Right ventricle myocardium superior (tissue), 1 donor: Measurements from ENCODE around the gene CTTNBP2NL. TPM values are rescaled to one million over a fixed set of nuclear protein-coding genes. Genes with fewer than 3 reads are reported as not detected.

ENCODE experiments used
- ATAC-seq: fragments of 200-7000 bp; cut with Tn5 transposase; one replicate; pipeline ENCODE4 v1.9.1; 2020; ENCODE audit warnings: mild to moderate bottlenecking; ENCODE audit not compliant: poor library complexity
- DNase-seq: peaks from one replicate; pipeline ENCODE4 v3.0.0-alpha.2; 2020
- intact Hi-C: fragments of 100-400 bp; cut with DNase I; formaldehyde crosslinking; loops from one replicate; pipeline ENCODE4 v1.11.2; 2022
- microRNA-seq: library from miRNA; unstranded; fragments of <30 nt; microRNA quantifications from one replicate; pipeline ENCODE4 v1.2.0, GENCODE V29; 2020
- total RNA-seq: library from RNA; stranded (reverse); fragmentation: NEBNext Ultra II Directional; extraction: Animal tissue kit (Norgen Biotek cat#: 25700); gene quantifications from one replicate; pipeline ENCODE4 v1.2.1, GENCODE V29; 2021
- donor health status: DM: no; HTN: yes; CAD: no; lungs with severe emphysema.

Gene CTTNBP2NL
- total RNA-seq, 1 donor from 2014 or later = 12.6 TPM

DNA sequence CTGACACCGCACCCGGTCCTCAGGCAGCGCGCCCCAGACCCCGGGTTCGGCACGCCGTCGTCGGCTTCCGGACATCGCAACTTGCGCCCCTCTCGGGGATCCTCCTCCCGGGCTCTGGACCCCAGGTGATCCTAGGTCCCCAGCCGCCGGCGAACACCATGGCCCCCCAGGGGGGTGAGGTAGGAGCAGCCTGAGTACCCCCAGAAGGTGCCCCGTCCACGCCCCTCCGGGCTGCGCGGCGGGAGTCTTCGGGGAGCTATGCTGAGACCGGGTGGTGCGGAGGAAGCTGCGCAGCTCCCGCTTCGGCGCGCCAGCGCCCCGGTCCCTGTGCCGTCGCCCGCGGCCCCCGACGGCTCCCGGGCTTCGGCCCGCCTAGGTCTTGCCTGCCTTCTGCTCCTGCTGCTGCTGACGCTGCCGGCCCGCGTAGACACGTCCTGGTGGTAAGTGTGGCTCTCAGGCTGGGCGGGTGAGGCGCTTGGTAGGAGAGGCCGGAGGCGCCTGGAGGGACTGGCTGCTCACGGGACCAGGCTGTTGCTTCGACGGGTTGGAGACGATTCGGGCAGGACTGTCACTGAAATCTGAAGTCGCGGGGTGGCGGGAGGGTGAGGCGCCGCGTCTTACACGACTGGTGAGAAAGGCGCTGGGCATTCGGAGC, 113.1 kb downstream of the CTTNBP2NL start:
- ATAC-seq = no peak
- no peak for DNase-seq
- intact Hi-C loops = loop anchor here (10.0 kb wide), 2 partner anchors 106 to 206 kb away; partner anchors contain the start of genes CAPZA1, PPM1J and ST7L

DNA sequence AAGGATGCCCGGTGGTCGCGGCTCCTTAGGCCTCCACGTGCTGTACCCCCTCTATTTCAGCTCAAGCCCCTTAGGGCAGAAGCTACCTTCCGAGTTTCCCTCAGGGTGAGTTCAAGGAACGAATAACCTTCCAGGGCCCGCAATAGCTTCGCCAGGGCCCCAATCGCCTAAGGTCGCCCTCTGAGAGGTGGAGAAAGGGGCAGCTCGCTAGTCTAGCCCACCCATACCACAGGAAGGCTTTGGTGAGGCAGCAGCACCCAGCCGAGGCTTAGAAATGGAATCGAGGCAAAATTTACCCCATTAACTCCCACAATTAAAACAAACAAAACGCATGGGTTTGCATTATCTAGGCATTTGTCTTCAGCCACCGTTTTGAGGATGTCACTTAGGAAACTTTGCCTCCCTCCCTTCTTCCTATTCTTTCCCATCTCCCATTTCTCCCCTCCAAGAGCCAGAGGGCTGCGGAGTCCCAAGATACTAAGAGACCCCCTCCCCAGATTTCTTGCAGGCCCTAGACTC, 113.7 kb downstream of the CTTNBP2NL start:
- DNase-seq = no peak
- ATAC-seq = no peak
- intact Hi-C loops = loop anchor here (10.0 kb wide), 2 partner anchors 105 to 205 kb away; partner anchors contain the start of genes CAPZA1, PPM1J and ST7L

DNA sequence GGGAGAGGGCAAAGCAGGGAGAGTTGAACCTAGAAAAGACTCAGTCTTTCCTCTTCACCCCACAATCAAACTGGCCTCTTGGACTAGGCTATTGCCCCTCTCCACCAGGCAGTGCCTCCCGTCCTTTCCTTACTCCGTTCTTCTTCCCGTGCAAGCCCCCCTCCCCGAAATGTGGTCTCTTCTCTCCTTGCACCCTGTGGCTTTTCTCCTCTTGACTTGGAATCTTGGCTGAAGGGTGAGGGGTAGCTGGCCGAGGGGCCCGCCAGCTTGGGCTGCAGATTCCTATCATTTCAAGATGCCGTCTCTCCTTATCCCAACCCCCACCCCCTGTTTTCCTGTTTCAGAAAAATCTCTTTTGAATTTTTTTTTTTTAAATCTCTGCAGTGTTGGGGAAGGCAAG, 114.3 kb downstream of the CTTNBP2NL start:
- intact Hi-C loops = no loop called here
- DNase-seq = no peak
- ATAC-seq = no peak

Small RNAs within 50 kb of the gene (microRNA-seq; reads per million reads assigned to microRNA genes)
- not detected for gene MIR4256

Other genes with a start within 250 kb of the CTTNBP2NL start
- 1.2 TPM for gene WNT2B, start 112.8 kb downstream of the CTTNBP2NL start, total RNA-seq
- gene ST7L, start 222.9 kb downstream of the CTTNBP2NL start, total RNA-seq = 11.9 TPM
- 20.7 TPM for gene CAPZA1, start 223.6 kb downstream of the CTTNBP2NL start, total RNA-seq